NCI-H2171 (cell line): ENCODE data around the gene TRIM47.
A peak's percentile ranks its signal among the peaks of the same experiment; 100 is the strongest.

Source experiments
- DNase-seq: peaks from one replicate; lab custom pipeline; 2025; lab: John Stamatoyannopoulos, UW

TRIM47 gene

GRCh38 chr17:75846692-75847613 is 31.4 kb downstream of the TRIM47 start:
- no peak for DNase-seq

DNA sequence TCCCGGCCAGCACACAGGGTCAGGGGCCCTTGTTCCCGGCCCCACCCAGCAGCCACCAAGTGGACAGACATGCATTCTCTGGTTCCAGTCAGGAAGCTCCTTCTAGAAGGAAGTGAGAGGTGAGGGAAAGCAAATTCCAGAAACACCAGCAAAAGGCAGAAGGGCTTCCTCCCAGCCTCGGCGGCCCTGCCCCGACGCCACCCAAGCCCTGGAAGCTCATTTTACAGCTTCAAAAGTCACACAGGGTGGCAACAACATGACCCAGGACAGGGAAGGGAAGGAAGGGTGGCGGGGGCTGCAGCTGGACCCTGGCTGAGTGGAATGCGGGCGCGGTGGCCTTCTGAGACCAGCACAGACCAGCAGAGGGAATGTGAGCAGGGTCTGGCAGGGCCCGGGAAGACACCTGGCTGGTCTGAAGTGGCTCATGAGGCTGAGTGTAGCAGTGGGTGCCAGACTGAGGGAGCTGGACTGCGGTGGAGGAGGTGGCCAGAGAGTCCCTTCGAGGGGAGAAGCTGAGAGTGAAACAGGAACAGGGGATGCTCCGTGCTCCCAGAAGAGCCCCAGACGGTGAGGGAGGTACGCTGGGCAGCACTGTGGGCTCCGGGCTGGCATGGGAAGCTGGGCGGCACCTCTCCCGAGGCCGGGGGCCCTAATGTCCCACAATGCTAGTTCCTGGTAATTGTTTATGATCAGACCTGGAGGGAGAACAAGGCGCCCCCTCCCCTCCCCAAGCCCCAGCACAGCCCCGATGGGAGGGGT is 32.3 kb downstream of the TRIM47 start:
- no peak for DNase-seq

DNA sequence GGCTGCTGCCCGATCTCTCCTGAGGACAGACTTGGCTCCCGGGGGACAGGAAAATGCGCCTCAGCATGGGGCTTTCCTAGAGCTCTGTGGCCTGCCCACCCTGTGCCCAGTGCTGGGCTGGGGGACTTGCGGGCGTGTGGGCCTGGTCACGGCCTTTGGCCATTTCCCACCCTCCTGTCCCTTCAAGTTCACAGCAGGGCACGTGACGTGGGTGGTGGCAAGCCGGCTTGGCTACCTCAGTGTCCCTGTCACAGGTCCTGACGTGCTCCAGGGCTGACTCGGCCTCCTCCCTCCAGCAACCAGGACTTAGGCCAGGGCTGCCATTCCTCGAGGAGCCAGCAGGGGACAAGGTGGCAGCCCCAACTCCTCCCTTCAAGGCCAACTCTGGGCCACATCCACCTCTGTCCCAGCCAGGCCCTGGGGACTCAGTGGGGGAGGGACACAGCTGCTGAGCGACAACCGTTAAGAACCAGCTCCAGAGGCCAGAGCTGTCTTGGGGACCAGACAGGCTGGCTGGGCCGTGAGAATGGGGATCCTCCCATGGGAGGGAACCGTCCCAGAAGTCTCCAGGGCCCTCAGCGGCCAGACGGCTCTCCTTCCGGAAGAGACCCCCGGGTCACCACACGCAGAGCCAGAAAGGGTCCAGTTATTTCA is 33.2 kb downstream of the TRIM47 start:
- peak; percentile 30 for DNase-seq

GRCh38 chr17:75844530-75845057 is 33.8 kb downstream of the TRIM47 start:
- no peak for DNase-seq

DNA sequence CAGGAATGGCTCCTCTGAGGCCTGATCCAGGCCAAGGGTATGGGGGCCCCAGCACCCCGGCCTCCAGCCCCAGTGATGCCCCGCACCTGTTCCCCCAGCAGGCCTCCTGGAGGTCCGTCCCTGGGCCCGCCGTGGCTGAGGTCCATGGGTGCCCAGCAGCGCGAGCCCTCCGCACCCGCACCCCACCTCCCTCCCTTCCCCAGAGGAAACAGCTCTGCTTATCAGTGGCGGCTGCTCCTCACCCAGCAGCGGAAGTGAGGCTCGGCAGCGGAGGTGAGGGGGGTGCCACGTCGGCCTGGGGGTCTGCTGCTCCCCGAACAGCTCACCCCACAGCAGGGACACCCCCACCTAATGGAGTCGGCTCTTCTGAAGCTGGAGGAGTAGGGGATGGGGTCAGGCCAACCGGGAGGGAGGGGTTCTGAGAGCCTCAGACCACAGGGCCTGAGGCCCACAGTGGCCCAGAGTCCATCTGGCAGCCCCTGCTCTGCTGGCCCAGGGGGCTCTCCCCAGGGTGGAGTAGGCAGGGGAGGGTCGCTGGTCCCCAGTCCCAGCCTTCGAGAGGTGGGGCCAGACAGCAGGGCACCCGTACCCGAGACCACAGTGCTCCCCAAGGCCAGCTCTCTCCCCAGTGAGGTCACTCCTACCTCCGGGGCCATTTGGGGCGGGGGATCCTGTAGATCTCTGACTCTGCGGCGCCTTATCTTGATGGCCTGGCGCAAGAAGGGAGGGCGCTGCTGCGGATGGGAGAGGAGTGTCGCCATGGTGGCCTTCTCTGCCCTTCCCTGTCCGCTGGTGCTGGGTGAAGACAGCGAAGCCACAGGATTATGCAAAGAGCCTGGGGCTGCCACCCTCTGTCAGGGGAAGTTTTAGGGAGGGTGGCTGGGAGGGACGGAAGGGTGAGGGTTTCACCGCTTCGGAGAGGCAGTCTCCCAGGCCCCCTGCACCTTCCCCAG is 34.5 kb downstream of the TRIM47 start, which contains the start of gene UNC13D:
UNC13D (minus strand) TSS at position 828 of the 953 bp plus-strand sequence; CDS start at position 761, 67 bp downstream.
- no peak for DNase-seq

DNA sequence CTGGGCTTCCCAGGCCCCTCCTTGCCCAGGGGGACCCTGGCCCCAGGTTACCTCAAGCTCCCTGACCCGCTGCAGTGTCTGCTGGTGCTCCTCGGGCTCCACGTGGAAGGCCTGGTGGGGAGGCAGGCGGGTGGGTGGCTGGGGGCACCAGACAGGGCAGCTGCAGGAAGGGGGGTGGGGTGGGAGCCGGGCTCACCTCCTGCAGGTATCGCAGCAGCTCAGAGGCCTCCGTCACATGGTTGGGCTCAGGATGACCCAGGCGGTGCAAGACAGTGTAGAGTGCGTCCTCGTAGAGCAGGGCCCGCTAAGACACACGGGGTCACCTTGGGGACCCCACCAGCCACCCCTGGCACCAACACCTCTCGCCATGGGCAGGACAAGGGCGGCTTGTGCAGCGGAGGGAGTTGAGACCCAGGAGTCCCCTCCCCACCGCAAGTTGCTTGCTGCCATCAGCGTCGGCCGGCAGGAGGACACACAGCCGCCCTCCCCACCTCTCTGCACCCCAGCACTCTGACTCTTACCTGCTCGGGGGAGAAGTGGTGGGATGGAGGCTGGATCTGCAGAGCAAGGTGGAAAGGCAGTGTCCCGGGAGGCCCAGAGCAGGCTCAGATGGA is 35.3 kb downstream of the TRIM47 start:
- no peak for DNase-seq

- DNase-seq: no peak
These were observed 36.0 kb downstream of the TRIM47 start for GRCh38 chr17:75842411-75842810.

DNA sequence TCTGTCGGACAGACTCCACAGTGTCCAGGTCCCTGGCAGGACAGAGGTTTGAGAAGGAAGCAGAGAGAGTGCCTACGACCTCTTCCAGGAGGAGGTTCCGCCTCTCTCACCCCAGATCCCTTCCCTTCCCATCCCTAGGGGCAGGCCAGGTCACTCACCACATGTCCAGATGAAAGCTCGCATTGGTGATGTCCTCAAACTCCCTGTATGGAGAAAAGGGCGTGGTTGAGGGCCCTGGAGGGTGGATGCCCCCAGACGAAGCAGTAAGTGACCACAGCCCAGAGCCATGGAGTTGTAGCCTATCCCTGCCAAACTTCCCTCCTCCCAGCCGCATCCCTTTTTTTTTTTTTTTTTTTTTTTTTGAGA is 37.6 kb downstream of the TRIM47 start:
- DNase-seq: no peak

GRCh38 chr17:75839942-75840798 is 38.2 kb downstream of the TRIM47 start:
- DNase-seq: no peak

- no peak for DNase-seq
These were observed 40.0 kb downstream of the TRIM47 start for GRCh38 chr17:75838410-75838809.

DNA sequence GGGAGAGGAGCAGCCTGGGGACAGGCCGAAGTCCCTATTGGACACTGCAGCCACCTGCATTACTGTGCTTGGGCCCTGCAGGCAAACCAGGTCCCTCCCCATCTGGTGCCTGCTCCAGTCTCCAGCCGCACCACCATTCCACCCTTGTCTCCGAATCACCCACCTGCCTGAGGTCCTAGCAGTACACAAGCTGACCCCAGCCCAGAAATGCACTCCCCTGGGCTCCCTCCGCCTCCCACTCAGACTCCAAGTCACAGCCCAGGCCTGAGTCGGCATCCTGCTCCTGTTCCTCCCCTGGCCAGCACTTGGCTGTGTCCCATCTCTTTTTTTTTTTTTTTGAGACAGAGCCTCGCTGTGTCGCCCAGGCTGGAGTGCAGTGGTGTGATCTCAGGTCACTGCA is 40.5 kb downstream of the TRIM47 start:
- no peak for DNase-seq

DNA sequence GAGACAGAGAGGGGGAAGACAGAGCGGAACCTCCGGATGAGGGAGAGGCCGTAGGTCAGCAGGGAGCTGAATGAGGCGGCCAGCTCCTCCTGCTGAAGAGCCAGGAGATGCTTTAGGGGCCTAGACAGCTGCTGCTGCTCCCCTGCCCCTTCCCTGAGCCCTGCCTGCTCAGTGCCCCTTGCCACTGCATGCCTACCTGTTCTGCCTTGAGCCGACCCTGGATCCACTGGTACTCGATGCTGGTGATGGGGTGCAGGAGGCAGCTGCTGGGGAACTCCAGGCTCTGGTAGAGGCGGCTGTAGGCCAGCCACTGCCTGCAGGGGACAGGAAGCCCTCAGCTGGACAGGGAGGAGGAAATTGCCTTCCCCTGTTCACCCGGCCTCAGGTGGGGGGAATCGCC is 41.8 kb downstream of the TRIM47 start:
- DNase-seq: no peak

DNA sequence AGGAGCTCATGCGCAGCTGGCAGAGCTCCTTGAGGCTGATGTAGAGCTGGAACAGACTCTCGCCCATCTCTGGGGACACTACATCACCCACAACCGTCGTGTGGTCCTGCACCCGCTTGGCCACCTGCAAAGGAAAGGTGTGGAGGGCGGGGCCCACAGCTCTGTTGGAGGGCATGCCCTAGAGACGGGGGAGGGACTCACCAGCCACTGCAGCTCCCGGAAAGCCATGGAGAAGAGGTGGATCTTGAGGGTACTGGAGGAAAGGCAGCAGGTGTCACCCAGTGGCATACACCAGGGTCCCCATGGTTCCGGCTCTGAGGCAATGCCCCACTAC is 42.8 kb downstream of the TRIM47 start:
- DNase-seq: no peak

DNA sequence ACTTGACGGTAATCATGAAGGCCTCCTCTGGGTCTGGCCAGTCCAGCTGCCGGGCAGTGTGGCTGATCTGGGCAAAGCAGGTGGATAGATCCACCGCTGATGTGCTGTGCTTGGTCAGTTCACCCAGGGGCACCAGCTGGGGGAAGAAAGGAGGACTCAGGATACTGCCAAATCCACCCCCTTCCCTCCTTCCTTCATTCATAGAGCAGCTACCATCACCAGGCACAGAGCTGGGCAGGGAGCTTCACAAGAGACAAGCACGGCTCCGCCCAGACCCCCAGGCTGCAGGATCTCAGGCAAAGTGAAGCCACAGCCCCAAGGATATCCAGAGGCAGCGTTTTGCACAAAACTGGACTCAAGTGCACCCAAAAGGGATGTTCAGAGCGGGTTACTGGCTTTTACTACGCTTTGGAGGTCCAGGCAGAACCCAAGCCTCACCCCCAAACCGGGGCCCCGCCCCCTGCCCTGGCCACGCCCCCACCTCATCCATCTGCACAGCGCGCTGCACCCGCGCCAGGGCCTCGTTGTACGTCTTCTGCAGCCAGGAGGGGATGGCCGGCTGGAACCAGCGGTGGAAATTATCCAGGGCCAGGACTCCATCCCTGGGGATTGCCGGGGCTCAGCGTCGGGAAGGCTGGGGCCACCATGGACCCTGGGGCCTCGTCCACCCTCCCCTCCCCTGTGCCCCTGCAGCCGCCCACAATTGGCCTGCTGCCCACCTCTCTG is 43.3 kb downstream of the TRIM47 start:
- no peak for DNase-seq

GRCh38 chr17:75834279-75834920 is 44.0 kb downstream of the TRIM47 start:
- no peak for DNase-seq

- no peak for DNase-seq
These were observed 45.6 kb downstream of the TRIM47 start for GRCh38 chr17:75832652-75833400.

GRCh38 chr17:75832164-75832651 is 46.2 kb downstream of the TRIM47 start:
- no peak for DNase-seq
